HuH-7.5 (cell line): ENCODE results near the gene ATP8A2.

Source experiments
- DNase-seq: peaks from one replicate; pipeline ENCODE4 v3.0.0; 2011; ENCODE audit warnings: low spot score

ATP8A2 gene

GRCh38 chr13:25684491-25684890 lies 312.7 kb downstream of the ATP8A2 start:
- no peak for DNase-seq

GRCh38 chr13:25686831-25687470 lies 315.2 kb downstream of the ATP8A2 start:
- DNase-seq, result no peak

GRCh38 chr13:25687471-25688225 lies 315.9 kb downstream of the ATP8A2 start:
- DNase-seq, result no peak

GRCh38 chr13:25688536-25688935 lies 316.8 kb downstream of the ATP8A2 start:
- DNase-seq, result no peak

GRCh38 chr13:25689539-25689938 lies 317.8 kb downstream of the ATP8A2 start:
- no peak for DNase-seq

GRCh38 chr13:25690582-25690981 lies 318.8 kb downstream of the ATP8A2 start:
- no peak for DNase-seq

- no peak for DNase-seq
Measured at GRCh38 chr13:25691654-25692053, 319.9 kb downstream of the ATP8A2 start.

GRCh38 chr13:25692099-25692498 lies 320.3 kb downstream of the ATP8A2 start:
- no peak for DNase-seq

- no peak for DNase-seq
Measured at GRCh38 chr13:25699056-25699455, 327.3 kb downstream of the ATP8A2 start.

GRCh38 chr13:25699600-25699999 lies 327.8 kb downstream of the ATP8A2 start:
- DNase-seq, result no peak

- no peak for DNase-seq
Measured at GRCh38 chr13:25701304-25701703, 329.5 kb downstream of the ATP8A2 start.

GRCh38 chr13:25702386-25702785 lies 330.6 kb downstream of the ATP8A2 start:
- DNase-seq, result no peak

GRCh38 chr13:25707726-25708125 lies 336.0 kb downstream of the ATP8A2 start:
- no peak for DNase-seq

- no peak for DNase-seq
Measured at GRCh38 chr13:25708268-25708667, 336.5 kb downstream of the ATP8A2 start.

GRCh38 chr13:25709088-25709487 lies 337.3 kb downstream of the ATP8A2 start:
- DNase-seq, result no peak

- DNase-seq, result no peak
Measured at GRCh38 chr13:25715760-25716159, 344.0 kb downstream of the ATP8A2 start.

- no peak for DNase-seq
Measured at GRCh38 chr13:25717666-25718197, 346.0 kb downstream of the ATP8A2 start.

- DNase-seq, result no peak
Measured at GRCh38 chr13:25719666-25720065, 347.9 kb downstream of the ATP8A2 start.

GRCh38 chr13:25722893-25723292 lies 351.1 kb downstream of the ATP8A2 start:
- DNase-seq, result no peak

- DNase-seq, result no peak
Measured at GRCh38 chr13:25725104-25725503, 353.3 kb downstream of the ATP8A2 start.

GRCh38 chr13:25727250-25727649 lies 355.5 kb downstream of the ATP8A2 start:
- DNase-seq, result no peak

- no peak for DNase-seq
Measured at GRCh38 chr13:25727810-25728209, 356.0 kb downstream of the ATP8A2 start.

GRCh38 chr13:25729201-25729600 lies 357.4 kb downstream of the ATP8A2 start:
- DNase-seq, result no peak

GRCh38 chr13:25731037-25731436 lies 359.3 kb downstream of the ATP8A2 start:
- no peak for DNase-seq
